Upper lobe of right lung (tissue), 1 donor: ENCODE measurements around the gene CDK5RAP3. TPM values are rescaled to one million over a fixed set of nuclear protein-coding genes. Genes with fewer than 3 reads are reported as not detected.
A peak's percentile ranks its signal among the peaks of the same experiment; 100 is the strongest.

Experiments
- ATAC-seq: fragments of 200-7000 bp; cut with Tn5 transposase; one replicate; pipeline ENCODE4 v1.9.1; 2020; ENCODE audit warnings: mild to moderate bottlenecking, moderate library complexity
- DNase-seq: peaks from one replicate; pipeline ENCODE4 v3.0.0-alpha.2; 2020
- H3K27ac ChIP-seq: fragments of 200-600 bp; one replicate; pipeline ENCODE4 v1.8.0; 2022
- H3K27me3 ChIP-seq: fragments of 200-600 bp; one replicate; pipeline ENCODE4 v1.8.0; 2022; ENCODE audit warnings: mild to moderate bottlenecking
- H3K36me3 ChIP-seq: fragments of 200-600 bp; one replicate; pipeline ENCODE4 v1.8.0; 2022
- H3K4me1 ChIP-seq: fragments of 200-600 bp; one replicate; pipeline ENCODE4 v1.8.0; 2022
- H3K4me3 ChIP-seq: fragments of 200-600 bp; one replicate; pipeline ENCODE4 v1.8.0; 2022; ENCODE audit warnings: mild to moderate bottlenecking
- H3K9me3 ChIP-seq: fragments of 200-600 bp; one replicate; pipeline ENCODE4 v1.8.0; 2022
- intact Hi-C: fragments of 100-400 bp; cut with DNase I; formaldehyde crosslinking; loops from one replicate; pipeline ENCODE4 v1.11.0; 2022
- total RNA-seq: library from RNA; stranded (reverse); fragmentation: NEBNext Ultra II Directional; extraction: Animal tissue kit (Norgen Biotek cat#: 25700); gene quantifications from one replicate; pipeline ENCODE4 v1.2.1, GENCODE V29; 2021
- TF ChIP-seq, protein P1 (sequence below): fragments of 200-600 bp; IDR thresholded peaks from one replicate; pipeline ENCODE4 v1.8.0; 2022; ENCODE audit warnings: antibody characterized with exemption
- donor health status: DM: no; HTN: yes; CAD: no; lungs with severe emphysema.

CDK5RAP3 gene
- total RNA-seq, 1 donor from 2014 or later = 140 TPM

DNA sequence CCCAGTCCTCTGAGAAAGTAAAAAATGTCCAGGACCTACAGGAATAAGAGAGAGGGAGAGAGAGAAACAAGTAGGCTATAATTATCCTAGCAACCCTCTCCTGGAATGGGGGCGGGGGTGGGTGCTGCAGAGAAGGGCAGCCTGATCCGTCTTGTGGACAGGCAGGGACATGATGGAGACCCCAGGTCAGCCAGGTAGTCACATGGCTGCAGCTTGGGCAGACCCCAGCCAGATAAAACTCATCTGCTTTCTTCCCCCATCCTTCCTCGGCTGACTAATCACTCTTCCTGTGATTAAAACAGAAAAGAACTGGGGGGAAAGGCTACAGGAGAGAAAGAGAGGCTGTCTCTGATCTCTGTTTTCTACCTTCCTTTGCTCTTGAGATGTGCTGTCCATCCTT lies 34.1 kb downstream of the CDK5RAP3 start:
- peaks cover 9% of the 10 kb centered on the region for H3K27me3 ChIP-seq
- H3K9me3 ChIP-seq = no peaks in the 10 kb centered on the region
- no peak for ATAC-seq

DNA sequence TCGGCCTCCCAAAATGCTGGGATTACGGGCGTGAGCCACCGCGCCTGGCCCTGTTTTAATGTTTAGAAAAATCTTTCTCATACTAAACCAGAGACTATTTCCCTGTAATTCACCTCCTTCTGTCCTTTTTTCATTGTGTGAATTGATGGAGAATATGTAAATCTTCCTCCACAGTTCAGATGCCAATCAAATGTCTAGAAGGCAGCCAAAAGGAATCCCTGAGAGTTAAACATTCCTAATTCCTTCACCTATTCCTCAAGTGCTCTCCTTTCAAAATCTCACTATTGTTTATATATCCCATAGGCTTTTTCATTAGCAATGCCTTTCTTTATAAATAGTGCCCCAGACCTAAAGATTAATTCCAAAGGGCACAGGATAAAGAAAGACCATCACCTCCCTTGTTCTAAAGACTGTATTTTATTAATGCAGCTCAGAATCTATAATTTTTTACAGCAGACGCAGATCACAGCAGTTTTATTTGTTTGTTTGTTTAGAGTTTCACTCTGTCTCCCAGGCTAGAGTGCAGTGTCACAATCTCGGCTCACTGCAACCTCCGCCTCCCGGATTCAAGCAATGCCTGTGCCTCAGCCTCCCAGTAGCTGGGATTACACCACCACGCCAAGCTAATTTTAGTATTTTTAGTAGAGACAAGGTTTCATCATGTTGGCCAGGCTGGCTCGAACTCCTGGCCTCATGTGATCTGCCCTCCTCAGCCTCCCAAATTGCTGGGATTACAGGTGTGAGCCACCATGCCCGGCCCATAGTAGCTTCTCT lies 36.2 kb downstream of the CDK5RAP3 start:
- H3K27me3 ChIP-seq = peaks cover 25% of the 10 kb centered on the region
- peaks cover 21% of the 10 kb centered on the region for H3K4me1 ChIP-seq
- intact Hi-C loops = no loop called here
- ATAC-seq = no peak
- TF ChIP-seq, protein P1, sequence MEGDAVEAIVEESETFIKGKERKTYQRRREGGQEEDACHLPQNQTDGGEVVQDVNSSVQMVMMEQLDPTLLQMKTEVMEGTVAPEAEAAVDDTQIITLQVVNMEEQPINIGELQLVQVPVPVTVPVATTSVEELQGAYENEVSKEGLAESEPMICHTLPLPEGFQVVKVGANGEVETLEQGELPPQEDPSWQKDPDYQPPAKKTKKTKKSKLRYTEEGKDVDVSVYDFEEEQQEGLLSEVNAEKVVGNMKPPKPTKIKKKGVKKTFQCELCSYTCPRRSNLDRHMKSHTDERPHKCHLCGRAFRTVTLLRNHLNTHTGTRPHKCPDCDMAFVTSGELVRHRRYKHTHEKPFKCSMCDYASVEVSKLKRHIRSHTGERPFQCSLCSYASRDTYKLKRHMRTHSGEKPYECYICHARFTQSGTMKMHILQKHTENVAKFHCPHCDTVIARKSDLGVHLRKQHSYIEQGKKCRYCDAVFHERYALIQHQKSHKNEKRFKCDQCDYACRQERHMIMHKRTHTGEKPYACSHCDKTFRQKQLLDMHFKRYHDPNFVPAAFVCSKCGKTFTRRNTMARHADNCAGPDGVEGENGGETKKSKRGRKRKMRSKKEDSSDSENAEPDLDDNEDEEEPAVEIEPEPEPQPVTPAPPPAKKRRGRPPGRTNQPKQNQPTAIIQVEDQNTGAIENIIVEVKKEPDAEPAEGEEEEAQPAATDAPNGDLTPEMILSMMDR = no peak
- H3K9me3 ChIP-seq = no peaks in the 10 kb centered on the region
- no peaks in the 10 kb centered on the region for H3K36me3 ChIP-seq
- no peak overlapping the region for H3K4me3 ChIP-seq
- no peak for DNase-seq
- no peak overlapping the region for H3K27ac ChIP-seq

More for the DNA sequence above, 34.1 kb downstream of the CDK5RAP3 start:
- TF ChIP-seq, protein P1 = no peak
- intact Hi-C loops = no loop called here
- Histone ChIP-seq H3K4me3 (no peak overlapping the region), H3K36me3 (no peaks in the 10 kb centered on the region), H3K4me1 (peaks cover 16% of the 10 kb centered on the region), H3K27ac (no peak overlapping the region)
- DNase-seq = no peak

DNA sequence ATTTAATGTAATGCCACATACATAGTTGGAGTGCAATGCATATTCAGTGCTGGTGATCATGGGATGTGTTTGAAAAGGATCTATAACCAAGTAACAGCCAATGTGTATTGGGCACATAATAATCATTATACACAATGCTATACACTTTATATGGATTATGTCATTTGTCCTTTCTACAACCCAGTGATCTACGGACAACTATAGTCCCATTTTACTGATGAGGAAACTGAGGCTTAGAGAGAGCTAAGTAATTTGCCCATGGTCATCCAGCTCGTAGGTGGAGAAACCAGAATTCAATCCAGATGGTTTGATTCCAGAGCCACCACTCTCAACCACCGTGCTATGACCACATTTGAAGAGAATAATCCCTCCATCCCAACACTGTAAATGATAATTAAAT lies 39.3 kb downstream of the CDK5RAP3 start:
- DNase-seq = no peak
- H3K4me3 ChIP-seq = no peak overlapping the region
- no peaks in the 10 kb centered on the region for H3K9me3 ChIP-seq
- peaks cover 35% of the 10 kb centered on the region for H3K27me3 ChIP-seq
- no peak overlapping the region for H3K27ac ChIP-seq
- H3K36me3 ChIP-seq = no peaks in the 10 kb centered on the region
- TF ChIP-seq, protein P1 = no peak
- no peak for ATAC-seq
- intact Hi-C loops = no loop called here
- peaks cover 13% of the 10 kb centered on the region for H3K4me1 ChIP-seq

DNA sequence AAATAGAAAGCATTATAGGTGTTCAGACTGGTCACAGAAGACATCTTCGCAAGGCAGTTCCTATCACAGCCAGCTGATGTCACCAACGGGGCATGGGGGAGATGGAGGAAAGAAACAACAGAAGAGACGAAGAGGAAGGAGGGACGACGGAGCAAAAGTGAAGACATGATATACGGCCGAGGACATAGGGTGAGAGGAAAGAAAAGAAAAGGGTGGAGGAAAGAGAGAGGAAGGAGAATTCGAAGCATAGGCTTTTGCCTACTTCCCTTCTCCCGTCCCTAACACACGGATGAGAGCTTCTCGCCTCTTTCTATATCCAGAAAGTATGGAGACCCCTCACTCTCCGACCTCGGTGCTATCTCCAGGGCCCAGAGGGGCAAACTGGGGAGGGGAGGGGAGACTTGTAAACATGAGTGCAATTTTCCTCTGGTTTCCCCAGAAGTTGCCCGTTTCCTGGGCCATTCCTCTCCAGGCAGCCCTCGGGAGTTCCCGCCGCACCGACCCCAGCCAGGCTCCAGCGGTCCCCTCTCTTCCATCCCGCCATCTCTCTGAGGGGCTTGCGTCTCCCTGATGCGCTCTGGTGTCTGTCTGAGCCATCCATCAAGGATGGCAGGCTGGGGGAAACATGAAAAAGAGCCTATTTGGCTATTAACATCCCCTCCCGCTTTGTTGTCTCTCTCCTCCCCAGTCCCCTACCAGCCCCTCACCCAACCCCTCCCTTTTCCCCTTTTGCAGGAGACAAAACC lies 40.7 kb downstream of the CDK5RAP3 start:
- H3K27me3 ChIP-seq = peaks cover 38% of the 10 kb centered on the region
- peaks cover 13% of the 10 kb centered on the region for H3K4me1 ChIP-seq
- no peak for DNase-seq
- TF ChIP-seq, protein P1 = peak; percentile 47
- H3K27ac ChIP-seq = no peak overlapping the region
- no peaks in the 10 kb centered on the region for H3K9me3 ChIP-seq
- peak overlapping the region; percentile 28 for H3K4me3 ChIP-seq
- intact Hi-C loops = no loop called here
- peak; percentile 66 for ATAC-seq
- H3K36me3 ChIP-seq = no peaks in the 10 kb centered on the region

DNA sequence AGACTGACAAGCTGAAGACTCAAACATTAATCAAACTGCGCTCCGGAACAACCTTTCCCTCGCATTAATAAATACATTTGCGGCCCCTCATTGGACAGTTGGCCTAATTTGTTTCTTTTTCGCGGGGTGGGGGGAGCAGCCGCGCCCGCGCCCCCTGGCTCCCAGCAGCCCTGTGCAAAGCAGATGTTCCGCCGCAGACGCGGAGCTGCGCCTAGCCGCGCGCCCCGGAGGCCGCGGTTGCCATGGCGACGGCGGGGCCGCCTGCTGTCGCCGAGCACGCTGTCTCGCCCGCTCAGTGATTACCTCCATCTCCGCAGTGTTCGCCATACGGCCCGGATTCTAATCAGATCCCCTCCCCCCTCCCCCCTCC lies 41.2 kb downstream of the CDK5RAP3 start:
- peak; percentile 64 for ATAC-seq
- no peaks in the 10 kb centered on the region for H3K9me3 ChIP-seq
- H3K36me3 ChIP-seq = no peaks in the 10 kb centered on the region
- H3K27ac ChIP-seq = no peak overlapping the region
- intact Hi-C loops = no loop called here
- peak; percentile 73 for DNase-seq
- TF ChIP-seq, protein P1 = no peak
- peaks cover 13% of the 10 kb centered on the region for H3K4me1 ChIP-seq
- H3K4me3 ChIP-seq = peak overlapping the region; percentile 28
- peaks cover 38% of the 10 kb centered on the region for H3K27me3 ChIP-seq
